SK-N-MC (cell line): Measurements from ENCODE around the gene PDIK1L.

Experiments
- EZH2 ChIP-seq: fragments of 200-600 bp; sonication (generic); IDR thresholded peaks from one replicate; pipeline ENCODE4 v1.6.1; 2017; ENCODE audit warnings: antibody characterized with exemption
- POLR2AphosphoS5 ChIP-seq: IDR thresholded peaks from 2 replicates; pipeline ENCODE4 v1.6.1; 2012; ENCODE audit warnings: mild to moderate bottlenecking, low read depth, low read length, borderline replicate concordance

- TF ChIP-seq POLR2AphosphoS5, result no peak
- TF ChIP-seq EZH2, result no peak
Measured at GRCh38 chr1:26067432-26067911, 44.2 kb upstream of the PDIK1L start, which contains the start of gene TRIM63.
